ENCODE measurements around the gene EIF2AK3.
"Not testable (repeated sequence)": the region's sequence is repeated elsewhere in the genome, so short reads cannot be mapped to it uniquely, and the experiment has no call there.

Gene EIF2AK3

GRCh38 chr2:88596141-88596830 is 31.0 kb downstream of the EIF2AK3 start:
- DNase-seq (ENCODE audit: low read depth in 2 of 2), result no peak

DNA sequence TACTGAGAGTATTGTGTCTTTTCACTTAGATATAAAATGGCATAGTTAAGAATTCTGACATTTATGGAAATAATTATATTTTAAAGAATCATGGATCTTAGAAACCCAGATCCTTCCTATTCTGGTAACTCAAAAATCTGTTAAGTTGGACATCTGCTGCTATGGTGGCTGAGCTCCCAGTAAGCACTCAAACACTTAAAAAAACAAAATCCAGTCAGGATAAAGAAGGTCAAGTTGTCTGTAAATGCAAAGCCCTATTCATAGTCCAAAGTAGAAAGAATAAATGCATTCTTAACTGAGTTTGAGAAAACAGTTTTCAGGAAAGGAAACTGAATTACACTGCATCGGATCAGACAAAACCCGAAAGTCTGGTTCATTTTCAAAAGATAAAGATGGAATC is 35.6 kb downstream of the EIF2AK3 start:
- no peak for DNase-seq (ENCODE audit: low read depth in 2 of 2)

DNA sequence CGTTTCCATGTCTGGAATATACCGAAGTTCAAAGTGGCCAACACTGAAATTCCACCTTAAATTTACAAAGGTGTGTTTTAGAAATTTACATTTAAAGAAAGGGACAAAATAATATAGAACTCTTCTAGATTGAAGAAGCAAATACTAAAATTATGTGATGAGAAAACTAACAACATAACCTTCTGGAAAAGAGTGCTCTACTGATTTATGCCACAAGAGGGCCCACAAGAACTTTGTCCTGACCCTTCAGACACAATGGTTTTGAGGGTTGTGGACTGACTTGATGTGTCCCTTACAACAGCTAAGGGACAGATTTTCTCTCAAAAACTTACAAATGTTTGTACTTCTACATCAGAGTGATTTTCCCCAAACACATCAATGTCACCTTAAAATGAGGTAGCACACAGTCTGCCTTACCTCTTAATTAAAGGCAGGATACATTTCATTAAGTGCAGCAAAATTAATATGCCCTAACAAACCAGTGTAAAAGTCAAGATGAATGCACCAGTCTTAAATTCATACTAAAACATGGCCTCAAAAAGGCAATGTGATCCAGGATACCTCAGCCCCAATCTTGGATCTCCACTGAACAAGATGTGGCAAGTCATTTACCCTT is 36.2 kb downstream of the EIF2AK3 start:
- DNase-seq (ENCODE audit: low read depth in 2 of 2), result peak in 1 of 2 donors; percentile 22

- no peak for DNase-seq (ENCODE audit: low read depth in 2 of 2)
Measured at GRCh38 chr2:88585969-88586368, 41.3 kb downstream of the EIF2AK3 start.

DNA sequence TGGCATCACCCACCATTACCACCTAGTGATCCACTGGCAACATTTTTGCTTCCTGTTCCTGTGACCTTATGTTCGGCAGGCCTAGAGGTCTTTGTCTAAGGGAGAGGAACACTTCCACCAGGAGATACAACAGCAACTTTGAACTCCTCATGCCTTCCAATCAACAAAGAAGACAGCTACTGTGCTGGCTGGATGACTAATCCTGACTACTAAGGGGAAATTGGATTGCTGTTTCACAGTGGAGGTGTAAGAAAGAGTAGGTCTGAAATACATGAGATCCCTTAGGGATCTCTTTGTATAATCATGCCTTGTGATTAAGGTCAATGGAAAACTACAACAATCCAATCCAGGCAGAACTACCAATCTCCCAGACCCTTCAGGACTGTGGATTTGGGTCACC is 45.2 kb downstream of the EIF2AK3 start:
- DNase-seq (ENCODE audit: low read depth in 2 of 2), result no peak

DNA sequence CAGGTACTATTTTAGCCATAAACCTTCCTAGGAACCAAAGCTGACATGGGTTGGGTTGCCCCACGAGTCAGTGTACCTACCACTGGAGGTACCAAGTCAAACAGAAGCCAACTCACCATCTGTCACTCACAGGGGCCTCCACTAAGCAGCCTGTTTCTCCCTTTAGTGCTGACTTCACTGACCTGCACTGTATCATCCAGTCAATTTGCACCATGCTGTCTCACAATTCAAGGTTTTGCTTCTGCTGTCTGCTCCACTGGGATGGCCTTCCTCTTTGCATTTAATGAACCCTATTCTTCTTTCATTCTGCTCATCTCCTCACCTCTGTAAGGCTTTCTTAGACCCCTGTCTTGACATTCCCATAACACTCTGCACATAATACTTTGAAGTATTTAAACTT is 47.2 kb downstream of the EIF2AK3 start:
- no peak for DNase-seq (ENCODE audit: low read depth in 2 of 2)

- DNase-seq (ENCODE audit: low read depth in 2 of 2), result no peak
Measured at GRCh38 chr2:88575630-88576029, 51.6 kb downstream of the EIF2AK3 start.

DNA sequence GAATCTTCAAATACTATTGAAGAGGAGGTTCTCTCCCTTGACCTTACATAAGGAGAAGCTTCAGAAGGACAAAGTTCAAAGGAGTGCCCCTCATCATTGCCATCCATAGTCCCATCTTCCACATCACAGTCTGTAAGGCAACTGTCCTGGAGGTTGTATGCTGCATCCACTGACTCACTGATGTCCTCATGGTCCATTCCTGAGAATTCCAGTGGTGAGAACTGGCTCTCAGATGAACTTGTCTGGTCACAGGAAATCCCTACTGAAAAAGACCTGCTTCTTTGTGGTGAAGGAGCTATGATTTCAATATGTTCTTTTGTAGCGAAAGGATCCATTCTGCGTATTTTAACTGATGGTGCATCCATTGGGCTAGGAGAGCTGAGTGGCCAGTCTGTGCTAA is 52.2 kb downstream of the EIF2AK3 start:
- DNase-seq (ENCODE audit: low read depth in 2 of 2), result no peak

DNA sequence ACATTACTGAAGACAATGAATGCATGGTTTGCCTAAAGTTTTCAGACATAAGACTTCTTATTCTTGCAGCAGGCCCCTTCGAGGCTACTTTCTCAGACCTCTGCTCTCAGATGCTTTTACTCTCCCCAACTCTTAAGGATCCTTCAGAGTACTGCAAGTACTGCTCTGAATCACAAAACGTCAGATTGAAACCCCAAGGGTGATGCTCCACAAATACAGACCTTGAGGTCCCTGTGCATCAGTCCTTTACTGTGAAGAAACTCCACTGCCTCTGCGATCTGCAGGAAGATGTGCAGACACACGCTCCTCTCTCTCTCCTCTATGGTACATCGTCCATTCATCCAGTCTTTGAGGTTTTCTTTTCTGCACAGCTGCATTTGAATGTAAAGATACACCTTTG is 52.8 kb downstream of the EIF2AK3 start:
- DNase-seq (ENCODE audit: low read depth in 2 of 2), result no peak

- DNase-seq (ENCODE audit: low read depth in 2 of 2), result no peak
Measured at GRCh38 chr2:88568179-88568578, 59.1 kb downstream of the EIF2AK3 start.

GRCh38 chr2:88564402-88564801 is 62.9 kb downstream of the EIF2AK3 start:
- no peak for DNase-seq (ENCODE audit: low read depth in 2 of 2)

DNA sequence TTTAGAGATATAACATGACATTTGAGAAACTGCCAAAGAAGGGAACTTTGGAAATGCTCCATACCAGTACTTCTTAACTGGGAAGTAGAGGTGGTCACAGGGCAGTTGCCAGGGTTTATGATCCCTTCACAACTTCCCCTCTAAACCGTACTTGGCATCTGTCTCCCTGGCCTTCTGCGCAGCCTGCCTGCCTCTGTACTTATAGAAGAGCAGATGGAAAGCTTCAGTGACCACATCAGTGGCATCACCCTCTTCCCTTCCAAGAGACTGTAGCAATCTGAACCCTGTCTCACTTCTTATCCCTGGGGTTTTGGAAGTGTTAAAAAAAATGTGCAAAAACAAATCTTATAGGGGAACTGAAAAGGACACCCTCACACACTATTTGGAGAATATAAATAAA is 64.1 kb downstream of the EIF2AK3 start:
- no peak for DNase-seq (ENCODE audit: low read depth in 2 of 2)

DNA sequence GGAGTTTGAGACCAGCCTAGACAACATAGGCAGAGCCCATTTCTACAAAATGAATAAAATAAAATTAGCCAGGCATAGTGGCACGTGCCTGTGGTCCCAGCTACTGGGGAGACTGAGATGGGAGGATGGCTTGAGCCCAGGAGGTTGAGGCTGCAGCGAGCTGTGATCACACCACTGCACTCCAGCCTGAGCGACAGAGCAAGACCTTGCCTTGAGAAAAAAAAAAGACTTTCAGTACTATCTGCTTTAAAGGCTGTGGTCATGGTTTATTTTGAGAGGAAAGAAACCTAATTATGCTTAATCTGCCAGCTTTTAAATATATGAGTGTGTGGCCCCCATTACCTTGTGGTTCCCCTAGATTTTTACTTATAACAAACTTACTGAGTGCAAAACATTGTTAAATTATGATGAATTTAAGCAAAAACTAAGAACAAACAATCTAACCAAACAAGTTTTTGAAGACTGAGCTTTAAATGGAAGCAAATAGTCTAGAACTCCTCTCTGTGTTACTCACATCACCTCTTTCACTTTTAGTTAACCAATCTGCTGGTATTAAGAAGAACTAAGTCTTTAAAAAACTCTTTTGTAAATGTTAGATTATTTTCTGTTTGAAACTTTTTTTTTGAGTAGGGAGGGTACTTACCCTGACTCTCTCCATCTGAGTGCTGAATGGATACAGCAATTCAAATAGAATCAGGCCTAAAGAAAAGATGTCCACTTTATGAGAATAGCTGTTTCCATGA is 65.4 kb downstream of the EIF2AK3 start:
- DNase-seq (ENCODE audit: low read depth in 2 of 2), result no peak

DNA sequence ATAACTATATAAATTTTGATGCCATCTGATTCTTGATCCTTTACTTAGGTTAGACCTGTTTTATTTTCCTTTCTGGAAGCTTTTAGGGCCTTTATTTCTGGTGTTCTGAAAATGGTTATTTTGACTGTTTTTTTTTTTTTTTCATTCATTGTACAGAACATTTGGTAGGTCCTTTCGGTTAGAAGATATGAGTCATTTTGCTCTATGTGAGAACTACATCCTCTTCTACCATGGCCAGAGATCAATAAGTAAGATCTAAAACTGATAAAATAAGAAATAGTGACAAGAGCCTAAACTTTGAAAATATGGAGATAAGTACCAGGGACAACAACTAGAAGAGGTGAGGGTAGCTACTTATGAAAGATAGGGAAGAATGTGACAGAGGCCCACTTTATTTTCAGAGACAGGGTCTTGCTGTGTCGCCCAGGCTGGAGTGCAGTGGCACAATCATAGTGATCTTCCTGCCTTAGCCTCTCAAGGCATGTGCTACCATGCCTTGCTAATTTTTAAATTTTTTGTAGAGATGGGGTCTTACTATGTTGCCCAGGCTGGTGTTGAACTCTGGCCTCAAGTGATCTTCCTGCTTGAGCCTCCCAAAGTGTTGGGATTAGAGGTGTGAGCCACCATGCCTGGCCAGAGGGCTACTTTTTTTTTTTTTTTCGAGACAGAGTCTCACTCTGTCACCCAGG is 66.5 kb downstream of the EIF2AK3 start:
- no peak for DNase-seq (ENCODE audit: low read depth in 2 of 2)

DNA sequence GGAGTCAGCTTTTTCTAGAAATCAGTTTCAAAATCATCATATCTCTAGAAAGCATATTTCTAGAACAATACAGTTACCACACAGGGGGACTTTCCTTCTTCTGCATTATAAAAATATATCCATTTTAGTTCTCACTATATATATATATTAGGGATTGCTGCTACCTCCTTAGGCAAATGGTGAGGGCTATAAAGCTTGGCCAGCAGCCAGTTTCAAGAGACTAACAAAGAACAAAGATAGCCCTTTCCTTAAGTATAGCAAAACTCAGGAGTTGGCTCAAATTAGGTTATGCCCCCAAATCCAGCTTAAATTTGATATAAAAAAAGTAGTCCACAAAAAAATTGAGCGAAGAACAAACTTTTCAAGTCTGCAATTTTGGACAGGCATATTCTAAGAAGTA is 70.0 kb downstream of the EIF2AK3 start:
- no peak for DNase-seq (ENCODE audit: low read depth in 2 of 2)

DNA sequence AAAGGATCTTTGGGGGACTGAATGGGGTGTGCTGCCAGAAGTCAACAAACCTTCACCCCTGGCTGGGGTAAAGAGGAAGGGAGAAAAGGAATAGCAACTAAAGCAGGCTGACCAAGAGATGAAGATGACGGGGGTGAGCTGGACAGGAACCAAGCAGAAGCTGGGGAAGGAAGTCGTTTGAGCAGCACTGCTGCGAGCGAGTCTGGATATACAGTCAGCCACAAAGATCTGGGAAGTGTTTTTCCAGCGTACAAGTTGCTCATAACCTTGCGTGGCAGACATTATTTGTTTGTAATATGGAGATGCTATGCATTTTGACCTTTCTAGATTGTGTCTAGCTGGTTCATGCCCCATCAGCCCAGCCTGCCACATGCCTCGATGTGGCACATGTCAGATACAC is 71.2 kb downstream of the EIF2AK3 start:
- no peak for DNase-seq (ENCODE audit: low read depth in 2 of 2)

DNA sequence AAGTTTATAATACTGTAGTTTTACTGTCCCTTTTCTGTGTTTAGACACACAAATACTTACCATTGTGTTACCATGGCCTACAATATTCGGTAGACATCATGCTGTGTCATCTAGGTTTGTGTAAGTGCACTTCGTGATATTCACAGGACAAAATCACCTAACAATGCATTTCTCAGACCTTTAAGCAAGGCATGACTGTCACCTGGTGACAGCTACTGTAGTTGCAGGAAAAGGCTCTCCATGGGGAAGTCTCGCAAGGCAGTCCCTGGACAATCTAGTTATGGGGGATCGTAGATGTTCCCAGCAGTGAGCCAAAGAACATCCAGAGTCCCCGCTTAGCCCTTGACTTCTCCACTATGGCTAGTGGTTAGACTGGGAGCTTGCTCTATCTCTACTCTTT is 73.1 kb downstream of the EIF2AK3 start:
- DNase-seq (ENCODE audit: low read depth in 2 of 2), result no peak

GRCh38 chr2:88549616-88550292 is 77.5 kb downstream of the EIF2AK3 start:
- DNase-seq (ENCODE audit: low read depth in 2 of 2), result no peak

GRCh38 chr2:88546291-88546690 is 81.0 kb downstream of the EIF2AK3 start:
- not testable (repeated sequence) for DNase-seq (ENCODE audit: low read depth in 2 of 2)

DNA sequence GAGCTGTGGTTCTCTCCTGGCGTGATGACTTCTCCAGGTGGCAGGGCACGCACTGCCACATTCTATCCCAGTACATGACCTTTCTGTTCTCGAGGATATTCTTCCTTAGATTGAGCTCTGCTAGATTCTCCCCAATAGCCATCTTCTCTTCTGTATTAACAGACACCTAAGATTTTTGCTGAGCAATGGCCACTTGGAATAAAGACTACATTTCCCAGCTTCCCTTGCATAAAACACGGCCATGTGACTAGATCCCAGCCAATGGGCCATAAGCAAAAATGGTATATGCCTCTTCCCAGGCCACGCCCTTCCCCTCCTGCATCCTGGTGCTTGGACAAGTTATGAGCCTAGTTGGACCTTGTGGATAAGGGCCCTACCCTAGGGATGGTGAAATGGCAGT is 82.1 kb downstream of the EIF2AK3 start:
- no peak for DNase-seq (ENCODE audit: low read depth in 2 of 2)

GRCh38 chr2:88543541-88544057 is 83.7 kb downstream of the EIF2AK3 start:
- no peak for DNase-seq (ENCODE audit: low read depth in 2 of 2)

GRCh38 chr2:88542668-88543067 is 84.6 kb downstream of the EIF2AK3 start:
- DNase-seq (ENCODE audit: low read depth in 2 of 2), result no peak
